ENCODE data around the gene ADPRM. TPM values are rescaled to one million over a fixed set of nuclear protein-coding genes. Genes with fewer than 3 reads are reported as not detected.

The ADPRM gene
- total and polyA plus RNA-seq, 2 experiments from 2014 or later: 6.8 to 8.8 TPM

DNA sequence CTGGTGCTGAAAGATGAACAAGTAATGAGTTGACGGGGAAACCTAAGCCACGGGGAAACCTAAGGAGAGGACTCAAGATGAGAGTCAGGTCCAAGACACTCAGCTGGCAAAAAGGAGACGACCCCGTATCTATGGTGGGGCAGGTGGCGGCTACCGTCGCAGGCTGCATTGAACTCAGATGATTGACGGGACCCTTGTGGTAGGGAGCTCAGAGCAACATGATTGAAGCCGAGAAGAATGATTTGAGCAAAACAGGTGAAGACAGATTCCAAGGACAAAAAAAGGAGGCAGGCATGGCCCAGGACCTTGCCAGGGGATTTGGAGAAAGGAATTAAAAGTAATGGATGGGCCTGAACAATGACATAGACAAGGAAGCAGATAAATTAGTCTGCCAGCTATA lies 32.8 kb upstream of the ADPRM start:
- Histone ChIP-seq H4K20me1 (replicated peaks; ENCODE audit: insufficient read depth) (no peaks in the 10 kb centered on the region), H3K36me3 (ENCODE audit: insufficient read depth) (no peaks in the 10 kb centered on the region), H3K4me1 (ENCODE audit: insufficient read depth) (no peaks in the 10 kb centered on the region), H3K27ac (ENCODE audit: low read depth) (no peak overlapping the region), H3K79me2 (replicated peaks; ENCODE audit: insufficient read depth) (no peaks in the 10 kb centered on the region), H3K4me2 (no peak overlapping the region), H2AFZ (no peak overlapping the region), H3K9me2 (ENCODE audit: insufficient read depth) (no peaks in the 10 kb centered on the region), H3K4me3 (no peak overlapping the region), H3F3A (replicated peaks; ENCODE audit: low read depth) (no peaks in the 10 kb centered on the region), H3K27me3 (ENCODE audit: insufficient read depth) (no peaks in the 10 kb centered on the region)
- TF ChIP-seq EZH2phosphoT487 (IDR thresholded peaks at IDR 0.05; ENCODE audit: unreplicated experiment) (no peak), CREB1 (CRISPR knock-in tag; IDR thresholded peaks at IDR 0.05; ENCODE audit: low read depth) (no peak), STAT1 (IDR thresholded peaks at IDR 0.05; ENCODE audit: unreplicated experiment) (no peak), POLR2AphosphoS5 (IDR thresholded peaks at IDR 0.05; ENCODE audit: low read depth) (no peak), ZNF114 (CRISPR knock-in tag; IDR thresholded peaks at IDR 0.05) (no peak), EZH2 (IDR thresholded peaks at IDR 0.05; ENCODE audit: low read depth, unreplicated experiment) (no peak)
- TF ChIP-seq, protein P1, sequence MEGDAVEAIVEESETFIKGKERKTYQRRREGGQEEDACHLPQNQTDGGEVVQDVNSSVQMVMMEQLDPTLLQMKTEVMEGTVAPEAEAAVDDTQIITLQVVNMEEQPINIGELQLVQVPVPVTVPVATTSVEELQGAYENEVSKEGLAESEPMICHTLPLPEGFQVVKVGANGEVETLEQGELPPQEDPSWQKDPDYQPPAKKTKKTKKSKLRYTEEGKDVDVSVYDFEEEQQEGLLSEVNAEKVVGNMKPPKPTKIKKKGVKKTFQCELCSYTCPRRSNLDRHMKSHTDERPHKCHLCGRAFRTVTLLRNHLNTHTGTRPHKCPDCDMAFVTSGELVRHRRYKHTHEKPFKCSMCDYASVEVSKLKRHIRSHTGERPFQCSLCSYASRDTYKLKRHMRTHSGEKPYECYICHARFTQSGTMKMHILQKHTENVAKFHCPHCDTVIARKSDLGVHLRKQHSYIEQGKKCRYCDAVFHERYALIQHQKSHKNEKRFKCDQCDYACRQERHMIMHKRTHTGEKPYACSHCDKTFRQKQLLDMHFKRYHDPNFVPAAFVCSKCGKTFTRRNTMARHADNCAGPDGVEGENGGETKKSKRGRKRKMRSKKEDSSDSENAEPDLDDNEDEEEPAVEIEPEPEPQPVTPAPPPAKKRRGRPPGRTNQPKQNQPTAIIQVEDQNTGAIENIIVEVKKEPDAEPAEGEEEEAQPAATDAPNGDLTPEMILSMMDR (conservative IDR thresholded peaks at IDR 0.05; ENCODE audit: low read depth in 2 of 2): no peak
- TF ChIP-seq, protein P2, sequence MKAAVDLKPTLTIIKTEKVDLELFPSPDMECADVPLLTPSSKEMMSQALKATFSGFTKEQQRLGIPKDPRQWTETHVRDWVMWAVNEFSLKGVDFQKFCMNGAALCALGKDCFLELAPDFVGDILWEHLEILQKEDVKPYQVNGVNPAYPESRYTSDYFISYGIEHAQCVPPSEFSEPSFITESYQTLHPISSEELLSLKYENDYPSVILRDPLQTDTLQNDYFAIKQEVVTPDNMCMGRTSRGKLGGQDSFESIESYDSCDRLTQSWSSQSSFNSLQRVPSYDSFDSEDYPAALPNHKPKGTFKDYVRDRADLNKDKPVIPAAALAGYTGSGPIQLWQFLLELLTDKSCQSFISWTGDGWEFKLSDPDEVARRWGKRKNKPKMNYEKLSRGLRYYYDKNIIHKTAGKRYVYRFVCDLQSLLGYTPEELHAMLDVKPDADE (IDR thresholded peaks at IDR 0.05): no peak
- TF ChIP-seq, protein P3, sequence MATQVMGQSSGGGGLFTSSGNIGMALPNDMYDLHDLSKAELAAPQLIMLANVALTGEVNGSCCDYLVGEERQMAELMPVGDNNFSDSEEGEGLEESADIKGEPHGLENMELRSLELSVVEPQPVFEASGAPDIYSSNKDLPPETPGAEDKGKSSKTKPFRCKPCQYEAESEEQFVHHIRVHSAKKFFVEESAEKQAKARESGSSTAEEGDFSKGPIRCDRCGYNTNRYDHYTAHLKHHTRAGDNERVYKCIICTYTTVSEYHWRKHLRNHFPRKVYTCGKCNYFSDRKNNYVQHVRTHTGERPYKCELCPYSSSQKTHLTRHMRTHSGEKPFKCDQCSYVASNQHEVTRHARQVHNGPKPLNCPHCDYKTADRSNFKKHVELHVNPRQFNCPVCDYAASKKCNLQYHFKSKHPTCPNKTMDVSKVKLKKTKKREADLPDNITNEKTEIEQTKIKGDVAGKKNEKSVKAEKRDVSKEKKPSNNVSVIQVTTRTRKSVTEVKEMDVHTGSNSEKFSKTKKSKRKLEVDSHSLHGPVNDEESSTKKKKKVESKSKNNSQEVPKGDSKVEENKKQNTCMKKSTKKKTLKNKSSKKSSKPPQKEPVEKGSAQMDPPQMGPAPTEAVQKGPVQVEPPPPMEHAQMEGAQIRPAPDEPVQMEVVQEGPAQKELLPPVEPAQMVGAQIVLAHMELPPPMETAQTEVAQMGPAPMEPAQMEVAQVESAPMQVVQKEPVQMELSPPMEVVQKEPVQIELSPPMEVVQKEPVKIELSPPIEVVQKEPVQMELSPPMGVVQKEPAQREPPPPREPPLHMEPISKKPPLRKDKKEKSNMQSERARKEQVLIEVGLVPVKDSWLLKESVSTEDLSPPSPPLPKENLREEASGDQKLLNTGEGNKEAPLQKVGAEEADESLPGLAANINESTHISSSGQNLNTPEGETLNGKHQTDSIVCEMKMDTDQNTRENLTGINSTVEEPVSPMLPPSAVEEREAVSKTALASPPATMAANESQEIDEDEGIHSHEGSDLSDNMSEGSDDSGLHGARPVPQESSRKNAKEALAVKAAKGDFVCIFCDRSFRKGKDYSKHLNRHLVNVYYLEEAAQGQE (IDR thresholded peaks at IDR 0.05; ENCODE audit: unreplicated experiment): no peak
- H3K27ac Mint-ChIP-seq: no peak overlapping the region
- DNase-seq (ENCODE audit: low spot score) (no peak), ATAC-seq (no peak)
- H3K4me1 Mint-ChIP-seq: no peaks in the 10 kb centered on the region
- H3K9me3 Mint-ChIP-seq: no peaks in the 10 kb centered on the region
- peaks cover 3% of the 10 kb centered on the region for H3K27me3 Mint-ChIP-seq (ENCODE audit: insufficient read depth, low read depth, poor library complexity)
- H3K4me3 Mint-ChIP-seq: no peak overlapping the region
- peaks cover 3% of the 10 kb centered on the region; the same call in 1 of the 3 replicates for H3K36me3 Mint-ChIP-seq (ENCODE audit: low read depth)

DNA sequence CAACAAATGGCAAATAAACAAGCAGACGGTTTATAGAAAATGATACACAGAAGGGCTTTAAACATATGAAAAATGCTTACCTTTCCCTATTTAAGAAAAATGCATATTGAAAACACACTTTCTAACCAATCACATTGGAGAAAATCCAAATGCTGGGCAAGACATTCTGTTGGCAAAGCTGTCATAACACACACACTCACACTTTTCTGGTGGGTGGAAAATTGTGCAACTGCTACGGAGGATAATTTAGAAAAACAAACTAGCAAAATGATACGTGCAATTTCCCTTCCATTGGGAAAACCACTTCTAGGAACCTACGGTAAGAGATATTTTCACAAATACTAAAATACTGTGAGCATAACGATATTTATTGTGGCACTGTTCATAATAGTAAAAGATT lies 30.5 kb upstream of the ADPRM start:
- no peaks in the 10 kb centered on the region for H4K20me1 ChIP-seq (replicated peaks; ENCODE audit: insufficient read depth)
- TF ChIP-seq, protein P3 (IDR thresholded peaks at IDR 0.05; ENCODE audit: unreplicated experiment): no peak
- no peak for TF ChIP-seq EZH2phosphoT487 (IDR thresholded peaks at IDR 0.05; ENCODE audit: unreplicated experiment)
- TF ChIP-seq, protein P1 (conservative IDR thresholded peaks at IDR 0.05; ENCODE audit: low read depth in 2 of 2): no peak
- TF ChIP-seq, protein P2 (IDR thresholded peaks at IDR 0.05): no peak
- TF ChIP-seq ZNF114 (CRISPR knock-in tag; IDR thresholded peaks at IDR 0.05): no peak
- TF ChIP-seq POLR2AphosphoS5 (IDR thresholded peaks at IDR 0.05; ENCODE audit: low read depth): no peak
- no peaks in the 10 kb centered on the region for H3K36me3 ChIP-seq (ENCODE audit: insufficient read depth)
- ATAC-seq (no peak), DNase-seq (ENCODE audit: low spot score) (no peak)
- no peak overlapping the region for H3K4me2 ChIP-seq
- H3F3A ChIP-seq (replicated peaks; ENCODE audit: low read depth): no peaks in the 10 kb centered on the region
- Mint-ChIP-seq H3K9me3 (no peaks in the 10 kb centered on the region), H3K36me3 (ENCODE audit: low read depth) (no peaks in the 10 kb centered on the region), H3K4me1 (no peaks in the 10 kb centered on the region), H3K4me3 (no peak overlapping the region), H3K27me3 (ENCODE audit: insufficient read depth, low read depth, poor library complexity) (no peaks in the 10 kb centered on the region), H3K27ac (no peak overlapping the region)
- no peaks in the 10 kb centered on the region for H3K4me1 ChIP-seq (ENCODE audit: insufficient read depth)
- H3K27me3 ChIP-seq (ENCODE audit: insufficient read depth): no peaks in the 10 kb centered on the region
- H3K27ac ChIP-seq (ENCODE audit: low read depth): no peak overlapping the region
- no peaks in the 10 kb centered on the region for H3K9me2 ChIP-seq (ENCODE audit: insufficient read depth)
- no peak overlapping the region for H3K4me3 ChIP-seq
- H2AFZ ChIP-seq: no peak overlapping the region
- H3K79me2 ChIP-seq (replicated peaks; ENCODE audit: insufficient read depth): no peaks in the 10 kb centered on the region
